Retinal pigment epithelial cell (primary cell): Measurements from ENCODE around the gene TUBA4B.
A peak's percentile ranks its signal among the peaks of the same experiment; 100 is the strongest.

Experiments used
- DNase-seq: peaks from one replicate; pipeline ENCODE4 v3.0.0-alpha.2; 2010; ENCODE audit warnings: low read depth
- H3K4me3 ChIP-seq: 2 replicates; pipeline ENCODE4 v1.5.1; 2011; ENCODE audit warnings: mild to moderate bottlenecking, low read length, control low read depth, moderate library complexity
- TF ChIP-seq, protein P1 (sequence below): conservative IDR thresholded peaks from 2 replicates; pipeline ENCODE4 v1.5.1; 2011; ENCODE audit warnings: low read depth, low read length, control low read depth, inconsistent platforms

Gene TUBA4B

DNA sequence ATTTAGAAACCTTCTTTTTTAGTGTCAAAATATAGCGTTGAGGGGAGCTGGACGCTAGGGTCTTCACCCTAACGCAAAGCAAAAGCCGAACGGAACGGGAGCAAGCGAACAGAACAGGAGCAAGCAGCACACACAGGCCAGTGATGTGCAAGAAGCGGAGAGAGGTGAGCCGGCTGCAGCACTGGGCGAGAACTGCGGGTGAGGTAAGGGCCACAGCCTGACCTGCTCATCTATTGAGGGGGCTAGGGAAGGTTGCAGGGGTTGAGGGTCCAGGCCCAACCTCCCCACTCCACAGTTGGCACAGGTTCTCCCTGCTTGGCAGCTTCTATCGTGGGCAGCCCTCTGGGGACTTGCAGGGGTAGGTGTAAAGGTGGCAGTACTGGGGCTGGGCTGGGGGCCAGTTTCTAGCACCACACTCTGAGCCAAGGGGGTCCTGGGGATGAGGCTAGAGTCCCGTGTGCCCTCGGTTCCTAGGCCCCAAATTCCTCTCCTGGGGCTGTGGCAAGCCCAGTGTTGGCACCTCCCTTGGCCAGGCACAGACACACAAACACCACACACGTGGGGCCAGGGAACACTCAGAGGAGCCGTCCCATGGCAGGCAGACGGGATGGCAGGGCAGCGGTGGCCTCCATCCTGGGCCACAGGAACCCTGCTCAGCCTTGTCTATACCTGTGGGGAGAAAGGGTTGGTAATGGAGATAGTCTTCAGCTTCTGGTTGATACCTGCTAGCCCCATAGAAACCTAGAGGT, 33.1 kb upstream of the TUBA4B start:
- TF ChIP-seq, protein P1, sequence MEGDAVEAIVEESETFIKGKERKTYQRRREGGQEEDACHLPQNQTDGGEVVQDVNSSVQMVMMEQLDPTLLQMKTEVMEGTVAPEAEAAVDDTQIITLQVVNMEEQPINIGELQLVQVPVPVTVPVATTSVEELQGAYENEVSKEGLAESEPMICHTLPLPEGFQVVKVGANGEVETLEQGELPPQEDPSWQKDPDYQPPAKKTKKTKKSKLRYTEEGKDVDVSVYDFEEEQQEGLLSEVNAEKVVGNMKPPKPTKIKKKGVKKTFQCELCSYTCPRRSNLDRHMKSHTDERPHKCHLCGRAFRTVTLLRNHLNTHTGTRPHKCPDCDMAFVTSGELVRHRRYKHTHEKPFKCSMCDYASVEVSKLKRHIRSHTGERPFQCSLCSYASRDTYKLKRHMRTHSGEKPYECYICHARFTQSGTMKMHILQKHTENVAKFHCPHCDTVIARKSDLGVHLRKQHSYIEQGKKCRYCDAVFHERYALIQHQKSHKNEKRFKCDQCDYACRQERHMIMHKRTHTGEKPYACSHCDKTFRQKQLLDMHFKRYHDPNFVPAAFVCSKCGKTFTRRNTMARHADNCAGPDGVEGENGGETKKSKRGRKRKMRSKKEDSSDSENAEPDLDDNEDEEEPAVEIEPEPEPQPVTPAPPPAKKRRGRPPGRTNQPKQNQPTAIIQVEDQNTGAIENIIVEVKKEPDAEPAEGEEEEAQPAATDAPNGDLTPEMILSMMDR = no peak
- no peak for DNase-seq
- H3K4me3 ChIP-seq = no peak overlapping the region

DNA sequence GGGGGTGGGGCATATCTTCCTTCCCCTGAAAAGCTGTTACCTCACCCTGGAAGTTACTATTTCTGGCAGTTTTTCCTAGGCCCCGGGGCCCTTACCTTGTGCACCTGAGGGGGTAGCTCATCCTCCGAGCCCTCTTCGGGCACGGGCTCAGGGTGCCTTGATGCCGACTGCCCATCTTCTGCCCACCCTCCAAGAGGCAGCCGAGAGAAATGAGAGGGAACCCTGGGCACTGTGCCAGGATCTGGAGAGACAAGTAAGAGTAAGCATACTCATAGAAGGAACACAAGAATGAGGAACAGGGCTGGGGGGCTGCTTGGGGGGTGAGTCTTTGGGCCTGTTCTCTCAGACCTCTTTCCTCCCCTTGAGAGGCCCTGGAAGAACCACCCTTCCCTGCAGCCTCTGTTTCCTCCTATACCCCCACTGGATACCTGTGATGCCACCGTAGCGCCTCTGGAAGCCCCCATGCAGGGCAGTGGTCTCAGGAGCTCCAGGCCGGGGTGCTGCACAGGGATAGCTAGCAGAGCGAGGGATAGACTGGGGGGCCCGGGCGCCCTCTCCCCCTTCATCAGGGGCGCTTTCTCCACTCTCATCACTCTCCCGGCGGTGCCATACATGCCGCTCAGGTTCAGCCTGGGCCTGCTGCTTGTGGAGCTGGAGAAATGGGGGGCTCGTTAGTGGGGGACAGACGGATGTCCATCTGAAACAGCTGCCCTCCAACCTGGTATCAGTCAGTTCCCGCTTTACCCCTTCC, 32.2 kb upstream of the TUBA4B start:
- no peak overlapping the region for H3K4me3 ChIP-seq
- DNase-seq = no peak
- TF ChIP-seq, protein P1 = no peak

DNA sequence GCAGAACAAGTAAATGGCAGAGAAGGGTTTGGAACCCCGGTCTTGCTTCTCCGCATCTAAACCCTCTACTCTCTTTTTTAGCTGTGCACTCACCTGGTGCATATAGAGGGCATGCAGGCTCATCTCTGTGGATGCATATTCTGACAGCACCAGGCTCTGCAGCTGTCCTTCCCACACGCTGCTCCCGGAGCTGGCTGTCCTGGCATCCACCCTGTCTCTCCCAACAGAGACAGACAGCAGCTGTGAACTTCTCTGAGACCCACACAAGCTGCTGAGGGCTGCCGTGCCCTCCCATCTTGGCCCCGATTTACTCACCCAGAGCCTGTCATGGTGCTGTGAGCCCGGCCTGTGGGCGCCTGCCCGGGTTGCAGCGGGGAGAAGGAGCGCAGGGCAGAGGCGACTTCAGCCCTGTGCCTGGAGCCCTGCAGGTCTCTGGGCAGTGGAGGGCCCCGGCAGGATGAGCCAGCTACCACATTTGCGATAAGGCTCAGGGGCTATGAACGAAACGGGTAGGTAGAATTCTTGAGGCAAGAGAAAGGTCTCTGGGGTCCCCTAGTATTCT, 31.0 kb upstream of the TUBA4B start:
- TF ChIP-seq, protein P1 = no peak
- no peak overlapping the region for H3K4me3 ChIP-seq
- DNase-seq = no peak

DNA sequence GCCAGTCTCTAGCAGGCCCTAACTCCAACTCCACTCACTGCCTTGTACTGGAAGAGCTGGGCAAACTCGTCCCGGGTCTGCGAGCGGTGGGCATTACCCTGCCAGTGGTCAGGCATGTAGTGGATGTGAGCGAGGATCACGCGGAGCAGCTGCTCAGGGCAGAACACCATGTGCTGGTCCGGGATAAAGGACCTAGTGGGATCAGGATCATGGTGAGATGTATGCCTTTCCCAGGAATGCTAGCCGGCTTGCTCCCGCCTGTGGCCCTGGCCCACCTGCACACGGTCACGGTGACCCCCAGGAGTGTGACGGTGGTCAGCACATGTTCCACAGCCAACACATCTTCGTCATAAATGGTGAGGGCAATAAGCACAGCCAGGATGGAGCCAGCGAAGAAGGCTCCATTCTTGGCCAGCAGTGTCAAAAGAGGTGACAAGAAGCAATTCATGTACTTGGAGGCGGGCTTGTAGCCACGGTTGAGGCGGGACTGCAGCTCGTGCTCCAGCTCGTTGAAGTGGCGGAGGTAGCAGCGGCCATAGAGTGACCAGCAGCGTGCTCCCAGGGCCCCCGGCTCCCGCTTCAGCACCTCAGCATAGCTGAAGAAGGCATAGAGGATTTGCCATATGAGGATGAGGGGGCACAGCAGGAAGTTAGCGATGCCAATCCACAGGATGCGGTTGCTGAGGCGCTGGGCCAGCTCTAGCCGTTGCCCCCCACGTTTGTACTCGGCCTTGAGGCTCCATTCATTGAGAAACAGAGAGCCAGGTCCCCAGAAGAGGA, 29.0 kb upstream of the TUBA4B start:
- DNase-seq = no peak
- TF ChIP-seq, protein P1 = no peak
- H3K4me3 ChIP-seq = no peak overlapping the region

DNA sequence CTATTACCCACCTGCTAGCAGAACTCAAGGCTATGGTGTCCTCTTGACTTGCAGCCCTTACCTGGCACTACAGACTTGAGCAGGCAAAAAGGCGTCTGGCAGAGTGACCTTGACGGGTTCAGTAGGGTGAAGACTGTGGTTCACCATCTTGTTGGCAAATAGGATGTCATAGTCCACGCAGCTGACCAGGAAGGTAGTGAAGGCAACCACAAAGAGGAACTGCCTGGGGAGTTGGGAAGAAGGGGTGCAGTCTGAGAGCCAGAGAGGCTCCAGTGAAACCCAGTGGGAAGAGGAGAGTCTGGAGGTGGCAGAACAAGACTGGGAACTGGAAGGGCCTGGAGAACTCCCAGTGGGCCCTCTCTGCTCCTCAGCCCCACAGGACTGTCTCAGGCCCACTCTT, 27.7 kb upstream of the TUBA4B start:
- DNase-seq = no peak
- TF ChIP-seq, protein P1 = no peak
- no peak overlapping the region for H3K4me3 ChIP-seq

DNA sequence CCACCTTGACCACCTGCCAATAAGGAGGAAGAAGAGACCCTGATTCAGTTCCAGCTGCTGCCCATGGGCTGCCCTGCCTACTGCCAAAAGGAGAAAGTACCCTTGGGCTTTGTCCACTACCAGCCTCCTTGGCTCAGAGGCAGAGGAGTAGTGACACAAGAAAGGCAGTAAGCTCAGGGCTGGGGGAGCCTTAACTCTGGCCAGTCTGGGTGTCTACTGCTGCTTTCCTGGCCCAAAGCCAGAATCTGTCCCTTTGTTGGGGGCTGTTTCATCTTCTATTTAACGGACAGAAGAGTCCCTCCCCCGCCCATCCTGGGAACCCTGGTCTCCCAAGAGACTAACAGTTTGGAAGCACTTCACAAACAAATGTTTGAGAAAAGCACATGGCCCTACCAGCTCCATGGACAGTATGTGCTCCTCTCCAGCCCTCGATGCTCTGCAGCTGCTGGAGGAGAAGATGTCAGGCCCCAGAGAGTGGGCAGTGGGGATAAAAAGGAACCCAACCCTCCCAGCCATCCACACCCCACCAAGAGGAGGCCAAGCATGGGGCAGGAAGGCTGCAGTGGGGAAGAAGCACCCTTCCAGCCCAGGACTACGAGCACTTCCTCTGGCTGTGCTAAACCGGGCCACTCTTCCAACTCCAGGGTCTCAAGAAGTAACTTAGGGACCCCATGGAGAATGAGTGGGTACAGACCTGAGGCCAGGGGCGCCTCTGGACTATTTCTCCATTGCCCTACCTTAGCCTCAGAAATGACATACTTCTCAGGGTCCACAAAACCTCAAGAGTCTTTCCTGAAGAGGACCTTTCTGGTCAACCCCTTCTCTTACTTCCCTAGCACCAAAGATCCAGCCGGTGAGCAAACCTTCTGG, 24.8 kb upstream of the TUBA4B start:
- H3K4me3 ChIP-seq = peak overlapping the region; percentile 87
- no peak for DNase-seq
- TF ChIP-seq, protein P1 = no peak
